ENCODE measurements around the gene NT5C3A.

Gene NT5C3A

GRCh38 chr7:33075818-33076518, 13.4 kb upstream of the NT5C3A start:
- no peak for DNase-seq (ENCODE audit: low read depth)

DNA sequence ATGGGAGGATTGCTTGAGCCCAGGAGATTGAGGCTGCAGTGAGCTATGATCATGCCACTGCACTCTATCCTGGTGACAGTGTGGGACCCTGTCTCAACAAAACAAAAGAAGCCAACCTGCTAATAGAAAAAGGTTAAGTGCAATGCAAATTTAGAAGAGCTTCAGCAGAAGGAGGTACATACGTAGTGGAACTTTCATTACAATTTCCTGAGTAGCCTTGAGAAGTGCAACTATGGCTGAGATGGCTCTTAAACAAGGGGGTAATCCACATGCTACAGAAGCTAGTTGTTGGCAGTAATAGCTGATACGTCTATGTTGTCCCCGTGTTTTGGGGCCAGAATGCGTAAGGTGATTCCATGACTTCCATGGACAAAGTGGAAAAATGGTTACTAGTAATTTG, 10.7 kb upstream of the NT5C3A start:
- DNase-seq (ENCODE audit: low read depth), result no peak

GRCh38 chr7:33072471-33072870, 9.9 kb upstream of the NT5C3A start:
- DNase-seq (ENCODE audit: low read depth), result no peak

DNA sequence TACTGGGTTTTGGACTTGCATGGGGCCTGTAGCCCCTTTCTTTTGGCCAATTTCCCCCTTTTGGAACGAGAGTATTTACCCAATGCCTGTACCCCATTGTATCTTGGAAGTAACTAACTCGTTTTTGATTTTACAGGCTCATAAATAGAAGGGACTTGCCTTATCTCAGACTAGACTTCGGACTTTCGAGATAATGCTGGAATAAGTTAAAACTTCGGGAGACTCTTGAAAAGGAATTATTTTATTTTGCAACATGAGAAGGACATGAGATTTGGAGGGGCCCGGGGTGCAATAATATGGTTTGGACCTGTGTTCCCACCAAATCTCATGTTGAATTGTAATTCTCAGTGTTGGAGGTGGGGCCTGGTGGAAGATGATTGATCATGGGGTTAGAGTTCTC, 8.3 kb upstream of the NT5C3A start:
- DNase-seq (ENCODE audit: low read depth), result no peak

- DNase-seq (ENCODE audit: low read depth), result no peak
Measured at GRCh38 chr7:33070277-33070676, 7.7 kb upstream of the NT5C3A start.

DNA sequence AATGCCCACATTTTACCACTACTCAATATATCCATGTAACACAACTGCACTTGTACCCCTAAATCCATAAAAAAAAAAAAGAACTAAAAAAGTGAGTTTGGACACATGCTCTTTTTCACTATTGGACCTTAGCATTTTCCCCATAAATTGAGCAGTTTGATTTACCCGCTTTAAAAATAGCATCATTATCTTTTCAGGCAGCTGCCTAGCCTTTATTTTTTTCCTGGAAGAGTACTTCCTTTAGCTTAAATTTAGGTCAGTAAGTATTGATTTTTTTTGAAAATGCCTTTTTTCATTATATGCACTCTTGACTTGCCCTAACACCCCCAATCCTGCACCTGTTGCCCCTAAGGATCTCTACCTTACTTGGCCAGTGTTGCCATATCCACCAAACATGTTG, 5.3 kb upstream of the NT5C3A start:
- DNase-seq (ENCODE audit: low read depth), result no peak

- no peak for DNase-seq (ENCODE audit: low read depth)
Measured at GRCh38 chr7:33066771-33067170, 4.2 kb upstream of the NT5C3A start.

GRCh38 chr7:33065981-33066380, 3.4 kb upstream of the NT5C3A start:
- DNase-seq (ENCODE audit: low read depth), result no peak

DNA sequence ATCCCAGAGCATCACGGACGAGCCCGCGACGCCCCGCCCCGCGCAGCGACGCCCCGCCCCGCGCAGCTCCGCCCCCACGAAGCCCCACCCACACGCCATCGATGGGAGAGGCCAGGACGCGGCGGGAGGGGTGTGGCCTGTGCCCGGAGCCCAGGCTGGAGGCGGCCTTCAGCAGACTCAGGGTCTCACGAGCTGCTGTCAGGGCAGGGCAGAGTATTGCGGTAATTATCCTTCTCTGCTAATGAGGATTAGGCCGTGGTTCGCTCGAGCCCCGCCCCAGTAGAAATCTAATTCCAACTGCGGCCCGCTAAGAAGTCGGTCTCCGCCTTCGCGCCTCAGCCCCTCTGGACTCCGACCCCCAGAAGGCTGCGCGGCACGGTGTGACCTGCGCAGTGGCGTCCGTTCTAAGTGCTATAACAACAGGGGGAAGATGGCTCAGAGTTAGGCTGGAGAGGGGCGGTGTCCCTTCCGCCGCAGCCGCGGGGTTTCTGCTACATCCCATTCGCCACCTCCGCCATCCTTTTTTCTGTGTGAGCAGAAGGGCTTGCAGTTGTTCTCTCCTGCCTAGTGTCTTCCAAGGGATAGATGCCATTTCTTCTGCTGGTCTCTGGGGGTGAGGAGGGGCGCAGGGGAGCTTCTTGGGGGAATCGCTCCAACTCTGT, 337 bp upstream of the NT5C3A start:
- peak; percentile 87 for DNase-seq (ENCODE audit: low read depth)

- no peak for DNase-seq (ENCODE audit: low read depth)
Measured at GRCh38 chr7:33061282-33061937, 1.2 kb downstream of the NT5C3A start.

GRCh38 chr7:33059635-33060034, 2.9 kb downstream of the NT5C3A start:
- no peak for DNase-seq (ENCODE audit: low read depth)

GRCh38 chr7:33055158-33055557, 7.4 kb downstream of the NT5C3A start:
- DNase-seq (ENCODE audit: low read depth), result no peak

- no peak for DNase-seq (ENCODE audit: low read depth)
Measured at GRCh38 chr7:33054261-33054964, 8.2 kb downstream of the NT5C3A start.

DNA sequence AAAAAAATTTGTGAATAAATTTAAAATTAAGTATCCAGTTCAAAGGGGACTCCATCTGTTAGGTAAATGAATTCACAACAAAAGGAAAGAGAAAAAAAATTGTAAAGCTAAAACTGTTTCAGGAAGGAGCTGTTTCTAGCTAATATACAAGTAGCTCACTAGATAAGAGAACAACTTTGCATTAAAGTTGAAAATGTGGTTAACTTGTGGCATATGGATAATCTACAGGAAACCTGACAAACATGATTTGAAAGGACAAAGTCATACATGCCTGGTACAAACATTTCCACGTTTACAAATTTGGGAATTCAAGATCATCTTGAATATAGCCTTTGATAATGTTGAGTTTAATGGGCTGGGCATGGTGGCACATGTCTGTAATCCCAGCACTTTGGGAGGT, 8.9 kb downstream of the NT5C3A start:
- DNase-seq (ENCODE audit: low read depth), result no peak

GRCh38 chr7:33050535-33051318, 11.8 kb downstream of the NT5C3A start:
- DNase-seq (ENCODE audit: low read depth), result no peak

GRCh38 chr7:33048704-33049103, 13.9 kb downstream of the NT5C3A start:
- no peak for DNase-seq (ENCODE audit: low read depth)

GRCh38 chr7:33048257-33048656, 14.3 kb downstream of the NT5C3A start:
- no peak for DNase-seq (ENCODE audit: low read depth)

GRCh38 chr7:33044986-33045385, 17.6 kb downstream of the NT5C3A start:
- no peak for DNase-seq (ENCODE audit: low read depth)

- DNase-seq (ENCODE audit: low read depth), result no peak
Measured at GRCh38 chr7:33044401-33044718, 18.2 kb downstream of the NT5C3A start.

- DNase-seq (ENCODE audit: low read depth), result no peak
Measured at GRCh38 chr7:33043501-33044400, 18.8 kb downstream of the NT5C3A start.

Data from activated T-cell treated with anti-CD3 and anti-CD28 coated beads for 1 hour (primary cell).